HEK293 (cell line): ENCODE measurements around the gene LRP1.

ENCODE experiments used
- CTCF ChIA-PET: fragments of 350-600 bp; formaldehyde crosslinking; extraction: SDS; loops from one replicate; lab custom pipeline; 2021; ENCODE audit warnings: antibody characterized with exemption; lab: Yijun Ruan, JAX
- POLR2A ChIA-PET: fragments of 300-600 bp; formaldehyde crosslinking; extraction: SDS; loops from one replicate; lab custom pipeline; 2020; ENCODE audit warnings: antibody characterized with exemption, inconsistent platforms; lab: Yijun Ruan, JAX
- H3K27ac ChIP-seq: fragments of 200-500 bp; sonication (Bioruptor generic); 2 replicates; pipeline ENCODE4 v1.5.1; 2014; ENCODE audit warnings: low read depth, low read length, control low read depth, inconsistent platforms; ENCODE audit errors: extremely low read depth
- H3K36me3 ChIP-seq, 2 experiments: fragments of 200-500 bp in 1 of 2; sonication (Bioruptor generic) in 1 of 2; 1 replicate in 1 of 2; 2 replicates in 1 of 2; pipeline ENCODE4 v1.5.1; 2014 to 2017; ENCODE audit warnings: inconsistent platforms in 2 of 2, low read length in 2 of 2; ENCODE audit not compliant: control insufficient read depth in 2 of 2, insufficient read depth in 1 of 2
- H3K4me1 ChIP-seq: fragments of 200-500 bp; sonication (Bioruptor generic); 2 replicates; pipeline ENCODE4 v1.5.1; 2014; ENCODE audit warnings: mild to moderate bottlenecking, low read length, inconsistent platforms; ENCODE audit not compliant: control insufficient read depth, insufficient read depth
- H3K4me3 ChIP-seq: 2 replicates; pipeline ENCODE4 v1.5.1; 2011; ENCODE audit warnings: low read depth, mild to moderate bottlenecking, control low read depth, low read length, moderate library complexity
- H3K9me3 ChIP-seq: fragments of 200-500 bp; sonication (Bioruptor generic); 2 replicates; pipeline ENCODE4 v1.5.1; 2014; ENCODE audit warnings: low read depth, low read length, inconsistent platforms; ENCODE audit not compliant: control insufficient read depth, insufficient read depth
- PRDM10 ChIP-seq: fragments of 450-650 bp; formaldehyde crosslinking; IDR thresholded peaks from 2 replicates; pipeline ENCODE4 v1.5.1; 2016; ENCODE audit warnings: missing biosample characterization, missing genetic modification characterization
- REPIN1 ChIP-seq: fragments of 450-650 bp; formaldehyde crosslinking; IDR thresholded peaks from 2 replicates; pipeline ENCODE4 v1.5.1; 2017; ENCODE audit warnings: missing biosample characterization, missing genetic modification characterization, low read depth
- SETDB1 ChIP-seq: IDR thresholded peaks from one replicate; pipeline ENCODE4 v1.6.1; 2017; ENCODE audit warnings: mild to moderate bottlenecking, low read length, moderate library complexity, mixed read lengths; ENCODE audit not compliant: insufficient read length
- ZBTB17 ChIP-seq: fragments of 450-650 bp; formaldehyde crosslinking; IDR thresholded peaks from 2 replicates; pipeline ENCODE4 v1.5.1; 2016; ENCODE audit warnings: missing biosample characterization, missing genetic modification characterization
- ZBTB21 ChIP-seq: fragments of 450-650 bp; formaldehyde crosslinking; IDR thresholded peaks from 2 replicates; pipeline ENCODE4 v1.5.1; 2017; ENCODE audit warnings: missing biosample characterization, missing genetic modification characterization
- ZFHX2 ChIP-seq: fragments of 450-650 bp; formaldehyde crosslinking; conservative IDR thresholded peaks from 2 replicates; pipeline ENCODE4 v1.5.1; 2016; ENCODE audit warnings: missing biosample characterization, missing genetic modification characterization
- ZFP69B ChIP-seq: fragments of 450-650 bp; formaldehyde crosslinking; IDR thresholded peaks from 2 replicates; pipeline ENCODE4 v1.5.1; 2016; ENCODE audit warnings: missing biosample characterization, missing genetic modification characterization
- ZNF175 ChIP-seq: fragments of 450-650 bp; formaldehyde crosslinking; IDR thresholded peaks from 2 replicates; pipeline ENCODE4 v1.5.1; 2016; ENCODE audit warnings: missing biosample characterization, missing genetic modification characterization
- ZNF19 ChIP-seq: fragments of 450-650 bp; formaldehyde crosslinking; IDR thresholded peaks from 2 replicates; pipeline ENCODE4; 2016; ENCODE audit warnings: missing biosample characterization, missing genetic modification characterization, low read depth
- ZNF302 ChIP-seq: fragments of 450-650 bp; formaldehyde crosslinking; IDR thresholded peaks from 2 replicates; pipeline ENCODE4 v1.5.1; 2016; ENCODE audit warnings: missing biosample characterization, missing genetic modification characterization, low read depth
- ZNF341 ChIP-seq: fragments of 450-650 bp; formaldehyde crosslinking; IDR thresholded peaks from 2 replicates; pipeline ENCODE4; 2016; ENCODE audit warnings: low read depth, missing biosample characterization, missing genetic modification characterization
- ZNF362 ChIP-seq: fragments of 450-650 bp; formaldehyde crosslinking; IDR thresholded peaks from 2 replicates; pipeline ENCODE4 v1.5.1; 2016; ENCODE audit warnings: missing biosample characterization, missing genetic modification characterization
- ZNF37A ChIP-seq: fragments of 450-650 bp; IDR thresholded peaks from 2 replicates; pipeline ENCODE4 v1.5.1; 2018; ENCODE audit warnings: missing biosample characterization, missing genetic modification characterization
- ZNF404 ChIP-seq: fragments of 450-650 bp; formaldehyde crosslinking; IDR thresholded peaks from 2 replicates; pipeline ENCODE4 v1.5.1; 2017; ENCODE audit warnings: missing biosample characterization, missing genetic modification characterization
- ZNF521 ChIP-seq: fragments of 450-650 bp; formaldehyde crosslinking; IDR thresholded peaks from 2 replicates; pipeline ENCODE4 v1.5.1; 2017; ENCODE audit warnings: missing biosample characterization, mild to moderate bottlenecking, missing genetic modification characterization
- ZNF558 ChIP-seq: fragments of 450-650 bp; formaldehyde crosslinking; IDR thresholded peaks from 2 replicates; pipeline ENCODE4 v1.5.1; 2016; ENCODE audit warnings: missing biosample characterization, missing genetic modification characterization
- ZNF571 ChIP-seq: fragments of 450-650 bp; formaldehyde crosslinking; IDR thresholded peaks from 2 replicates; pipeline ENCODE4 v1.5.0; 2017; ENCODE audit warnings: missing biosample characterization, missing genetic modification characterization
- ZNF580 ChIP-seq: fragments of 450-650 bp; formaldehyde crosslinking; IDR thresholded peaks from 2 replicates; pipeline ENCODE4 v1.5.1; 2016; ENCODE audit warnings: missing biosample characterization, missing genetic modification characterization
- ZNF677 ChIP-seq: fragments of 450-650 bp; IDR thresholded peaks from 2 replicates; pipeline ENCODE4 v1.5.0; 2018; ENCODE audit warnings: missing biosample characterization, mild to moderate bottlenecking, missing genetic modification characterization, moderate library complexity
- ZNF747 ChIP-seq: fragments of 450-650 bp; formaldehyde crosslinking; IDR thresholded peaks from 2 replicates; pipeline ENCODE4 v1.5.1; 2016; ENCODE audit warnings: missing biosample characterization, missing genetic modification characterization
- TF ChIP-seq, protein P1 (sequence below): fragments of 450-650 bp; formaldehyde crosslinking; IDR thresholded peaks from 2 replicates; pipeline ENCODE4 v1.5.1; 2016; ENCODE audit warnings: missing biosample characterization, missing genetic modification characterization

LRP1 gene

GRCh38 chr12:57078519-57079404 is 49.5 kb upstream of the LRP1 start, which contains the start of gene NEMP1 (continued):
- TF ChIP-seq REPIN1, result no peak
- TF ChIP-seq ZNF175 (tag by site-specific recombination), result no peak
- TF ChIP-seq ZNF341 (tag by site-specific recombination), result peak; percentile 20; the same call in 1 of the 2 replicates
- peak; percentile 39; the same call in 1 of the 2 replicates for TF ChIP-seq ZFP69B (tag by site-specific recombination)
- TF ChIP-seq ZNF404 (tag by site-specific recombination), result no peak
- TF ChIP-seq ZNF37A (tag by site-specific recombination), result no peak
- TF ChIP-seq ZNF580 (tag by site-specific recombination), result no peak
- TF ChIP-seq, protein P1, sequence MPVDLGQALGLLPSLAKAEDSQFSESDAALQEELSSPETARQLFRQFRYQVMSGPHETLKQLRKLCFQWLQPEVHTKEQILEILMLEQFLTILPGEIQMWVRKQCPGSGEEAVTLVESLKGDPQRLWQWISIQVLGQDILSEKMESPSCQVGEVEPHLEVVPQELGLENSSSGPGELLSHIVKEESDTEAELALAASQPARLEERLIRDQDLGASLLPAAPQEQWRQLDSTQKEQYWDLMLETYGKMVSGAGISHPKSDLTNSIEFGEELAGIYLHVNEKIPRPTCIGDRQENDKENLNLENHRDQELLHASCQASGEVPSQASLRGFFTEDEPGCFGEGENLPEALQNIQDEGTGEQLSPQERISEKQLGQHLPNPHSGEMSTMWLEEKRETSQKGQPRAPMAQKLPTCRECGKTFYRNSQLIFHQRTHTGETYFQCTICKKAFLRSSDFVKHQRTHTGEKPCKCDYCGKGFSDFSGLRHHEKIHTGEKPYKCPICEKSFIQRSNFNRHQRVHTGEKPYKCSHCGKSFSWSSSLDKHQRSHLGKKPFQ (tag by site-specific recombination), result no peak
- no peak for TF ChIP-seq ZNF747 (tag by site-specific recombination)
- TF ChIP-seq ZNF558, result no peak
- TF ChIP-seq, all 188 proteins: peak for 46

- no peak overlapping the region for H3K4me3 ChIP-seq
- H3K4me1 ChIP-seq, result peaks cover 3% of the 10 kb centered on the region
- POLR2A ChIA-PET, result interaction anchor here (1.1 to 4.2 kb wide), 4 partner anchors 9 to 48 kb away, joined by 7 to 53 read pairs (median 26); partner anchors contain the start of genes LRP1, NAB2 and STAT6
- CTCF ChIA-PET, result interaction anchor here (0.6 to 4.5 kb wide), 13 partner anchors 9 to 228 kb away, joined by 3 to 35 read pairs (median 5); partner anchors contain the start of genes NAB2 and STAT6
- peak overlapping the region; percentile 42; the same call in 1 of the 2 replicates for H3K27ac ChIP-seq
- peaks cover 8 to 15% of the 10 kb centered on the region in 2 experiments for H3K36me3 ChIP-seq
- H3K9me3 ChIP-seq, result no peaks in the 10 kb centered on the region
- TF ChIP-seq ZNF677 (tag by site-specific recombination) (no peak), ZNF302 (tag by site-specific recombination) (no peak), ZNF521 (tag by site-specific recombination) (no peak), ZBTB17 (tag by site-specific recombination) (no peak), ZNF362 (0 out of 2 replicates have a peak, but pooled peaks have one; percentile 28), ZBTB21 (tag by site-specific recombination) (no peak), SETDB1 (no peak), ZNF571 (no peak), ZNF19 (tag by site-specific recombination) (no peak), PRDM10 (tag by site-specific recombination) (no peak), ZFHX2 (peak; percentile 21; the same call in 1 of the 2 replicates)
Observed at GRCh38 chr12:57079821-57080220, 48.5 kb upstream of the LRP1 start.
